GM19099 (cell line): ENCODE measurements around the gene CDKN2AIPNL.

Source experiments
- POLR2A ChIP-seq: IDR thresholded peaks from 3 replicates; pipeline ENCODE4 v1.6.1; 2011; ENCODE audit warnings: low read depth; ENCODE audit not compliant: insufficient read length; ENCODE audit errors: extremely low read depth

The CDKN2AIPNL gene

GRCh38 chr5:134426361-134426760 lies 14.7 kb upstream of the CDKN2AIPNL start:
- no peak for TF ChIP-seq POLR2A

- no peak for TF ChIP-seq POLR2A
Measured at GRCh38 chr5:134423376-134423775, 11.7 kb upstream of the CDKN2AIPNL start.

- TF ChIP-seq POLR2A = no peak
Measured at GRCh38 chr5:134422791-134423365, 11.2 kb upstream of the CDKN2AIPNL start.

- no peak for TF ChIP-seq POLR2A
Measured at GRCh38 chr5:134420343-134420742, 8.7 kb upstream of the CDKN2AIPNL start.

- TF ChIP-seq POLR2A = no peak
Measured at GRCh38 chr5:134418958-134419357, 7.3 kb upstream of the CDKN2AIPNL start.

- TF ChIP-seq POLR2A = no peak
Measured at GRCh38 chr5:134417707-134418106, 6.0 kb upstream of the CDKN2AIPNL start.

- no peak for TF ChIP-seq POLR2A
Measured at GRCh38 chr5:134413046-134413445, 1.4 kb upstream of the CDKN2AIPNL start.

GRCh38 chr5:134411228-134411545 lies 494 bp downstream of the CDKN2AIPNL start:
- TF ChIP-seq POLR2A = no peak

GRCh38 chr5:134410822-134411221 lies 859 bp downstream of the CDKN2AIPNL start:
- no peak for TF ChIP-seq POLR2A

GRCh38 chr5:134409321-134409720 lies 2.4 kb downstream of the CDKN2AIPNL start:
- TF ChIP-seq POLR2A = no peak

GRCh38 chr5:134406390-134406789 lies 5.3 kb downstream of the CDKN2AIPNL start:
- TF ChIP-seq POLR2A = no peak

- TF ChIP-seq POLR2A = no peak
Measured at GRCh38 chr5:134403951-134404350, 7.7 kb downstream of the CDKN2AIPNL start.

GRCh38 chr5:134398609-134399155 lies 13.0 kb downstream of the CDKN2AIPNL start:
- no peak for TF ChIP-seq POLR2A

- no peak for TF ChIP-seq POLR2A
Measured at GRCh38 chr5:134397196-134397595, 14.5 kb downstream of the CDKN2AIPNL start.

- no peak for TF ChIP-seq POLR2A
Measured at GRCh38 chr5:134396274-134396673, 15.4 kb downstream of the CDKN2AIPNL start.

- no peak for TF ChIP-seq POLR2A
Measured at GRCh38 chr5:134394932-134395331, 16.7 kb downstream of the CDKN2AIPNL start.

- TF ChIP-seq POLR2A = no peak
Measured at GRCh38 chr5:134392301-134392700, 19.4 kb downstream of the CDKN2AIPNL start.
